Activated T-cell treated with anti-CD3 and anti-CD28 coated beads, Interleukin-2, amount 50 U/mL, for 48 hours (primary cell): ENCODE data around the gene GALNT17.

ENCODE experiments used
- DNase-seq, 2 experiments: peaks; one replicate each; pipeline ENCODE4 v3.0.0-alpha.2; 2020

The GALNT17 gene

DNA sequence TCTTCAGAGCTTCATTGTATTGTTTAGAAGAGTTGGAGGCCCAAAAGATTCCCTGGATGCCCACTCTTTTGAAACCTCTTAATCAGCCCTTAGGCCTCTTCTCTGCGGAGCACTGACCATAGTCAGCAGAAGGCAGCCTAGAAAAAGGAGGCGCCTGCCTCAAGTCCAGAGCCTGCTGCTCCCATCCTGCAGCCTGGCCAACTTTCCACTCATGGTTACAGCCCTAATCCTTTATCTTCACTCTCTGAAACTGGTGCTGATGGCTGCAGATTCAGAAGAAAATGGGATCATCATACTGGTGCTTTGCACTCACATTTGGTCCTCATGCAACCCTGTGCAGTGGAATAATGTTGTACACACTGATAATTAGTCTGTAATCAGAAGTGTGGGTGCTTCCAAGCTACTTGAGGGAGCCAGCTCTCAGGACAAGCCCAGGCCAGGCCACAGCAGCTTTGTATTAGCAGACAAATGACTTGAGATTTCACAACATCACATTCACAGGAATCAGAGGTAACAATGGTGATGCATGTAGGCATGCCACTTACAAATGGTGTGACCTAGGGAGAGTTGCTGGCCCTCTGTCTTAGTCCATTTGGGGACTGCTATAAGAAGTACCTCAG lies 272.9 kb downstream of the GALNT17 start:
- DNase-seq, result no peak

DNA sequence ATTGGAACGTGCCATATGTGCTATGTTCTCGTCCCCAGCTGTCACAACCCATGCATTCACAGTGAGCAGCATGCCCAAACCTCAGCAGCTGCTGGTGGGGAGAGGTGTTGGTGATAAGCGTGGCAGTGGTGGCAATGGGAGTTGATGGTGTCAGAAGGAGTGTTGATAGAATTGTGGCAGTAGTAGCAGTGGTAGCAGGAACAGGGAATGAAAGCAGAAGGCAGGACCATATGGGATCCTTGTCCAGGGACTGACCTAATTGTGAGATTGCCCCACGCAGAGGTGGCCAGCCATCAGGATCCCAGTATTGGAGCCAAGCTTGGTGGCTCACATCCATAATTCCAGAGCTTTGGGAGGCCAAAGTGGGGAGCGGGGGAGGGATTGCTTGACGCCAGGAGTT lies 276.3 kb downstream of the GALNT17 start:
- no peak for DNase-seq

DNA sequence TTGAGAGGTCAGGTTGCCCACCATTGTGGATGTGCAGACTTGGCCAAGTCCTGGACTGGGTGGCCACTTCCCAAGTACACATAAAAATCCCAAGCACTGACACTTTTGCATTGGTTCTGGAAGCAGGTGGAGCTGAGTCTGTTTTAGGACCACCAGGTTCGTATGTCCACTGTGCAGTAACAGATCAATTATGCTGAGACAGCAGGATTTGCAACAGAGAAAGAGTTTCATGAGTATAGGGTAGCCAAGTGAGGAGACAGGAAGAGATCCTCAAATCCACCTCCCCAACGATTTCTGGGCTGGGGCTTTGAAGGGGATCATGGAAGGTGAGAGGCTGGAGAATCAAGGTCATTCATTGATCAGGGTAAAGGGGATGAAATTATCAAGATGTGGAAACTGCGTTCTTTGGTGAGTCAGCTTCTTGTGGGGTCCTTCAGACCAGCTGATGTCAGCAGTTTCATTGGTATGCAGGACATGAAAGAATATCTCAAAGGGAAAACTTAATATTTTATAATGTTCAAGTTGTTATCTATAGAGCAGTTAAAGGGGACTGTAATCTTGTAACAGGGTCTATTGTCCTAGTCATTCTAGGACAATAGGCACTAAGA lies 277.7 kb downstream of the GALNT17 start:
- DNase-seq, result no peak

DNA sequence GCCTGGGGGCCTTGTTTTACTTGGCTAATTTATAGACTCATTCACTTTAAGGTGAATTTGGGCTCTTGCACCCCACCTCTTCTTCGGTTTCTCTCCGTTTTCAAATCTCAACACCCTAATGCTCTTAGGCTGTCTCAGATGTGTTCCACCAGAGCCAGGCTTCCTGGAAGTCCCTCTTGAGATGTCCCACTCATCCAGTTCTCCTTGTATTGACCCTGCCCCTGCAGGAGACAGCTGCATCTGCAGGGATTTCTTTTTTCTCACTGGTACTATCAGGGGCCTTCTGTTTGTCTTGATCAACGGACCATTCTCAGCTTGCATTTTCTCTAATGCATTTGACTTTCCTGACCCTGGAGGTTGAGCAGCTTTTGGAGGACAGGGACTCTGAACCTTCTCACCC lies 279.5 kb downstream of the GALNT17 start:
- DNase-seq, result no peak

DNA sequence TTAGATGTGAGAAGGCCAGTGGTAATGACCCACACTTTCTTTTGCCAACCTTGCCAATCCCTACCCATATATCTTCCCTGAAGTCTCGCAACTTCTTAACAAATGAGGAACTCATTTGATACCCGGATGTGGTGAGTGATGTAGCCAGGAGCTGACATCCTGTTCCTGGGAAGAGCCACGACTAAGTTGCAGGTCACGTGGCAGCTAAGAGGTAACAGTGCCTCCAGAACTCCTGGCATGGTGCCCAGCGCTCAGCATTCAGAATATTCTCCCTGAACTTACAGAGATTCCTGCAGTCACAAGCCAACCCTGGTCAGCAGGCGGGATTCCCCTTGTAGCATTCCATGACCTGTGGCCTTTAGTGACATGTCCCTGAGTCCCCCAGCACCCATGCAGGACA lies 282.5 kb downstream of the GALNT17 start:
- DNase-seq, result no peak

DNA sequence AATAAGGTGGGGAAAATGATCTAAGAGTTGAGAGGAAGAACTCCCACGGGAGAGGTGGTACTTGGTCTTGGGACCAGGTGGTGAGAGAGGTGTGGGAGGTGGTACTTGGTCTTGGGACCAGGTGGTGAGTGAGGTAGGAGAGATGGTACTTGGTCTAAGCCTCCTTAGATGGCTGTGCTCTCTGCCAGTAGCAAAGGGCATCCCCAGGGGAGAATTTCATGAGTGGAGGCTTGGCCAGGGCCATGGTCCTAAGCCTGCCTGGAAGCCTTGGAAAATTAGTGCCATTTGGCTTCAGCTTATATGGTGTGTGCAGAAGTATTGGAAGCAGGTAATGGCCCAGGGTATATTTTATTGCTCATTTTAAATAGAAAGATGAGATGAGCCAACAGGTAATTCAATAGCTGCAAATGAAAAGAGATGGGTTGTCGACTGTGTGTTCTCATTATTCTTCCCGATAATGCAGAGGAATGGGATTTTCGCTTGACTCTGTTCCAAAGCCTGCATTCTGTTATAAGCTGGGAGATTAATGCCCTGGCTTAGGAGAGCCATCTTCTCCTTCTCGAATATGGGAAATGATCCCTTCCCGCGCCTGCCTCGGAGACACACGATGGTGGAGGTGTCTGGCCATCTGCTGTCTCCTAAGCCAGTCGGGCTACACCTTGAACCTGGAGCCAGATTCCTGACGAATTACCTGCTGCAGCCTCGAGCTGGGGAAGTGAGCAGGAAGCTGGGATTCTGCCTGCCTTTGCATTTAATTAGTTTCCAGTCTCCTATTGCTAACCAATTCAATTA lies 287.8 kb downstream of the GALNT17 start:
- no peak for DNase-seq

DNA sequence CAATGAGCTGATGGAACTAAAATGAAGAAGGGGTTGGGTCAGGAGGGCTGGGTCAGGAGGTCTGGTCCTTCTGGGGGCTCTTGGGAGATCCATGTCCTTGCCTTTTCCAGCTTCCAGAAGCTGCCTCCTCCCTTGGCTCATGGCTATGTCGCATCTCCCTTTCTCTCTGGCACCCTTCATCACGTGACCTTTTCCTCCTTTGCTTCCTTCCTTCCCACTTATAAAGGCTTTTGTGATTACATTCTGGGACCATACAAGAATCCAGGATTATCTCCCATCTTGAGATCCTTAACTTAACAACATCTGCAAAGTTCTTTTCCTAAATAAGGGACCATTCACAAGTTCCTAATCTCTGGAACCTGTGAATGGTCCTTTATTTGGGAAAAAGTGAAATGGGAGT lies 290.2 kb downstream of the GALNT17 start:
- no peak for DNase-seq

DNA sequence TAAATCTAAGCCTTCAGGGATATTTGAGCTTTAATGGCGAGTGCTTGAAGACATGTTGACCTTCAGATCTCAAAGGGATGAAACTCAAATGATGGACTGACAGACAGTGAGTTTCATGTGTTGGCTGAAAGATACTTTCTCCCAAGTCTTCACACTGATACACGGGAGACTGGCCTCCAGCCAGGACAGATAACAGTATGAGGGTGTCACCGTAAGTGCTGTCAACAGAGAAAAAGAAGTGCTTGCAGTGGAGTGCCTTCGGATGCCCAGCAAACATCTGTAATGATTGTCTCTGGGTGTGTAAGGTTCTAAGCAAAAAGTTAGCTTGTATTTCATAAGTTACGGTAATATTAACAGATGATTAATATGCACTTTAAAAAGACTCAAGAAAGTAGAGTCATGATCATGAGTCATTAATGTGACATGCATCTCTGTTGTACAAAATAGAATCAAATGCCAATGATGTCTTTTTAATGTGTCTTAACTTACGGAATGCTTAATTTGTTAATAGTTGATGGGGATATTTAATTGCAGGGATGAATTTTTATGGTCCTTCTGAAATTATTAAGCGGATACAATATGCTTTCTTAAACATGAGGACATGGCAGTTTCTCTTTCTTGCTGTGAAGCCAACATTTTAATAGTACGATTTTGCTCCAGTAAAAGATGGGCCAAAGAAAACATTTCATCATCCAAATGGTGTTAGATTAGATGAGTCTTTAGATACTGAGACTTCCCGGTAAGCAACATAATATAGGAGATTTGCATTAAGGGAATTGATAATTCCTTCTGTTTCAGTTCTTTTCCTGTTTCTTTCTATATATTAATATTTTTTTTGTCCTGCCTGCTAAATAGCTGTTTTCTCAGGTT lies 292.5 kb downstream of the GALNT17 start:
- DNase-seq, result no peak

DNA sequence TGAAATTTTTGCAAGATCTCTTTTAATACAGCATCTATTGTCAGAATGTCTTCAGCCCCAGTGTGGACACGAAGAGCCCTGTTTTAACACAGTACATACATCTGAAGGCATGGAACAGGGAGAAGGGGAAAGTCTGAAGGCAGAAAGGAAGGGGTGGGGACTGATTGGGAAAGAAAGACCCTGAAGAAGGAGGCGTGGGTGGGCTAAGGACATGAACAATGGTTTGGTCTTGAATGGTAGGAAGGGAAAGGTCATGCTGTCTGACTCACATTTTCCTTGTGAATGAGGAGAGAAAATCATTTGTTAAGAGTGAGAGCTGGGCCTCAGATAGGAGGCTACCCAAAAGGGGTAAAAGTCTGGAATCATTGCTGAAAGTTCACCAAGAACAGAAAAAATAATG lies 297.1 kb downstream of the GALNT17 start:
- no peak for DNase-seq

DNA sequence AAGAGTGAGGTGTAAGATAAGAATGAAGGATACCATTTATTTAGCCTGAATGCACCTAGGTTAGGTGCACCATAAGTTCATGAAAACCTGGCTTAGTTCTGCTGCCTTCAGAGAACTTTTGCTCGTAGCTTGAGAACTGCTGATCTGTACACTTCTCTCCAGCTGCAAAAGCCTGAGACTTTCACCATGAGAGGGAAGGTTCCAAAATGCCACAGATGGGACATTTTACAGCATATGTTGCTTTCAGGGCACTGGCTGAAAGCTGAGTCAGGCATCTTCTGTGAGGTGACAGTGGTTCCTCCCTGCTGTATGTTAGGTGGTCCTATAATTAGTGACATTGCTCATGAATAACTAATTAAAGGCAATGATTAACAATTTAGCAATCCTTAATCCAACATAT lies 298.3 kb downstream of the GALNT17 start:
- DNase-seq, result no peak

DNA sequence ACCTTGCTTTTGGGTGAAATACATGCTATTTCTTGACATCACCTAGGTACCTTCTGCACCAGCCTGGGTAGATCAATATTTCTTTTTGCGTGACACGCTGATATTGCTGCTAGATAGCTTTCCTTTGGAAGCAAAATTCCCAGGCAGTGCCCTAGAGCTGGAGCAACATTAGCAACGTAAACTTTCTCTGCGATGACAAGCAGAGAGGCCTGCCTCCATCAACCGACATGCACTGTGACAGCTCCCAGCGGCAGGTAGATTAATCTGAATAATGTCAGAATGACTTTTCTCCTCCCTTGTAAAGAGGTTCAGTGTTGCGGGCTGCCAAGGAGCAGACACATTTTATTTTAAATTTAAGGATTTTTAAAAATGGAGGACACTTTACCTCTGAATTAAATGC lies 307.4 kb downstream of the GALNT17 start:
- DNase-seq, result no peak

DNA sequence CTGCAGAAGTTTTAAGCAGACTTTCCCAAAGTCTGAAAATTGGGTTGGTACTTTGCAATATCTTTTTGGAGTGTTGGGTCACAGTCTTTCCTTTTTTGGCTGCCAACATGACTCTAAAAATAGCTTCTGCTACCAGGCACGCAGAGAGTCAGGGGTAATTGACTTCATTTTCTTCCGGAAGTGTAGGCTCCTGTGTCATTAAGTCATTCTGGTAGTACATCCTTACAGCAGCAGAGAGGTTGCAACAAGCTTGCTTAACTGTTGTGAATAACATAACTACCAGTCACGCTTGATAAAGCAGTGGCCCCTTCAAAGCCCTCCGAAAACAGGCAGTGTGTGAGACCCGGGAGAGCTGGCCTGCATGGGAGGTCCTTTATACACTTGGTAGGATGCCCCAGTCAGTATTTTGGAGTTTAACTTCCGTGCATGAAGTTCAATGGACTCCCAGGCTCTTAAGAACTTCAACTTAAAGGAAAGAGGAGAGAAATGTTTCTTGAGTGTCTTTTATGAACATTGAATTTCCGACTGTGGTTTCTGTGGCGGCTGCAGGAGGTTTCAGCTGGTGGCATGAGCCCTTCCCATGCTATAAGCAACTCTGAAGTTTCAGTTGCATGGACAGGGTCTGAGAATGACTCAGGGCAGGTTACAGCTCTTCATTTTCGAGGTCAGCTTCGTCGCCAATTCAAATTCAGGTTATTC lies 310.7 kb downstream of the GALNT17 start:
- no peak for DNase-seq

DNA sequence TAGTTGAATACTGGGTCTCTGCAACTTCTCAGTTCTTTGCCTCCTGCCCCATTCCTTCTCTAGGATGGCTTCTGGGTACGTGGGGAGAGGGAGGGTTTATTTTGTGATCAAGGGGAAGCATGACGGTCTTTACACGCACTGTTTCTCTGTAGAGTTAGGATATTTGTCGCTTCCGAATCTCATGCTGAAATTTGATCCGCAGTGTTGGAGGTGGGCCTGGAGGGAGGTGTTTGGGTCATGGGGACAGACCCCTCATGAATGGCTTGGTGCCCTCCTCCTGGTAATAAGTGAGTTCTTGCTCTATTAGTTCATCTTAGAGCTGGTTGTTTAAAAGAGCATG lies 311.2 kb downstream of the GALNT17 start:
- DNase-seq, result no peak

DNA sequence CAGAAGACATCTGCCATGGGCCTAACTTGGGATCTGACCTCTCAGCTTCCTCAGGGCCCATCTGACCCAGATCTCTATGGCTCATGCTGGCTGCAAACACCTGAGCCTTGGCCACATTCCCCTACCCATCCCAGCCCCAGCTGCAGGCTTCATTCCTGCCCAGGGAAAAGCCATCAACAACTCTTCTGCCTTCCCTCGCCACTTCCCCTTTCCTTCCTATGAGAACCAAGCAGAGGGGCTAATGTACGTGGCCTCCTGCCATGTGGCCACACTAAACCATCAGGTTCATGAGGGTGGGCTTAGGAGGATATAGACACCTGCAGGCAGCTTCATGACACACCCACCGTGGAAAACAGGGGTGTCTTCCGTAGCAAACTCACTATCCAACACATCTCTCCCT lies 312.2 kb downstream of the GALNT17 start:
- DNase-seq, result no peak

DNA sequence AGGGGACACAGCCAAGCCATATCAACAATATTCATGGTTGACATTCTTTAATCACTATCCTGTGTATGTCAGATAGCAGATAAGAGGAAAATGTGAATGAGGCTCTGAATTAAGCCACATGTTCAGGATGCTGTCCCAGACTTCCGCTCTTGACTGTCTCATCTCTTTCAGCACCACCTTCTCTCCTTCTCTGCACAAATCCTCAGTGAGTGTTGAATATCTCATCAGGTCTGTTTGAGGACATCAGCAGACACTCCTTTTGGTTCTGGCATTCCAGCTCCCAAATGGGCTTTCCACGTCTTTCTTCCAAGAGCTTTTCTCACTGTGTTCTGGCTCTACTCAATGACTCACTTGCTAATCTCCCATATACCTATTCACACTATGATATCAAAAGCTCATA lies 321.7 kb downstream of the GALNT17 start:
- no peak for DNase-seq

DNA sequence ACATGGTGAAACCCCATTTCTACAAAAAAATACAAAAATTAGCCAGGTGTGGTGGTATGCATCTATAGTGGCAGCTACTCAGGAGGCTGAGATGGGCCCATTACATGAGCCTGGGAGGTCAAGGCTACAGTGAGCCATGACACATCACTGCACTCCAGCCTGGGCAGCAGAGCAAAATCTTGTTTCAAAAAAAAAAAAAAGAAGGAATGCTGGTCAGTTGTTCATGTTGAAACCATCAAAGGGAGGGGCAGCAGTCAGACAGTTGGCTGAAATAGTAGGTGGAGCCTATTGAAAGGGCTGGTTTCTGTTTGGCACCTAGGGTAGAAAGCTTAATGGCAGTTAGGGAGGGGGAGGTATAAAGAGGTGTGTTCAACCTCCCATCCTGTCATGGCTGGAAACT lies 323.0 kb downstream of the GALNT17 start:
- no peak for DNase-seq

DNA sequence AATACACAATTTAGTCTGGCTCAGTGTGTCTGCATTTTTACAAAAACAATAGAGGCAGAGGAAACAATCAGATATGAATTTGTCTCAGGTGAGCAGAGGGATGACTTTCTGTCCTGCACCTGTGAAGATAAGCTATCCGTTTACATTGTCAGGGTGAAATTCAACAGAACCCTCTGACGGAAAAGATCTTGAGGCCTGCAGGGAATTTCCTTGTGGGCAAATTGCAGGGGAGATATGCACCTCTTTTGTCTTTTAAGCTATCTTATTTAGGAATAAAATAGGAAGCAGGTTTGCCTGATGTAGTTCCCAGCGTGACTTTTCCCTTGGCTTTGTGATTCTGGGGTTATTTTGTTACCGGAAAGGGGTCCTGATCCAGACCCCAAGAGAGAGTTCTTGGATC lies 325.1 kb downstream of the GALNT17 start:
- no peak for DNase-seq

DNA sequence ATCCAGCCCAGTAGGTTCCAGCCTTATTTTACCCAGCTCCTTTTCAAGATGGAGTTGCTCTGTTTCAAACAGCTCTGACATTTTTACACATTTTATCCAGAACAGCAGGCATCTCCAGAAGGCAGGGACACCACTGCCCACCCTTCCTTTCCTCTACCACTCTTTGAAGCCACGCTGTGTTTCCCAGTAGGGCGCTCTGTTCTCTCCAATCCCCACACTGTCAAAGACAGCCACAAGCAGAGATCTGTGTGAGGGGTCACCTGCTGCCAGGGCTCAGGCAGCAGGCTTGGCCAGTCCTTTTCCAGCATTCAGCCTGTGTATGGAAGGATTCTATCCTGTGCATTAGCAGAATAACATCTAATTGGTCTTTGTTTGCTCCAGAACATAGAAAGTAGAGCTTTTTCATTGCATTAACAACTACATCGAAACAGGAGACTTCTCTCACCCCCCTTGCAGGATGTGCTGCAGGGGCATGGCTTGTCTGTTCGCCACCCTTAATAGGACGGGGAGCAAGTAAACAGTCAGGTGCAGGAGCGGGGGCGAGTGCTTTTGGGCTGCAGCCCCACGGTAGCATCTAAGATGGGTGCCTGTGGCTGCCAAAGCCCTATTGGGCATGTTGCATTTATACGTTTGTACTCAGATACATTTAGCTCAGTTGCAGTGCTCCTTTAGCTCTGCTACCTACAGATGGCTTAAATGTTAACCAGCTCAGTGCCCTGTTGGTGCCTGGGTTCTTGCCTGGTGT lies 326.1 kb downstream of the GALNT17 start:
- DNase-seq, result no peak

DNA sequence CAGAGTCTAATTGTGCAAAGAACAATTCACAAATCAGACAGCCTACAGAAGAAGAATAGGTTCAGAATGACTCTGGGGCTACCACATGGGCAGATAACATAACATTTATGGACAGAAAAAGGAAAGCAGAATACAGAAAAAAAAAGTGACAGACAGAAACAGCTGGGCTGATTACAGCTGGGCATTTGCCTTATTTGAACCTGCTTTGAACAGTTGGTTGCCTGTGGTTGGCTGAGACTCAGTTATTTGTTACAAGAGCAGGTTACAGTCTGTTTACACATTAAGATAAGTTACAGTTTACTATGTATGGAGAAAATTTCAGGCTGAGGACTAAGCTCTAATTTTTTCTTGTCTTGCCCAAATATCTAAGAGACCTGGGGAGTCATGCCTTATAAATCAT lies 327.2 kb downstream of the GALNT17 start:
- no peak for DNase-seq

DNA sequence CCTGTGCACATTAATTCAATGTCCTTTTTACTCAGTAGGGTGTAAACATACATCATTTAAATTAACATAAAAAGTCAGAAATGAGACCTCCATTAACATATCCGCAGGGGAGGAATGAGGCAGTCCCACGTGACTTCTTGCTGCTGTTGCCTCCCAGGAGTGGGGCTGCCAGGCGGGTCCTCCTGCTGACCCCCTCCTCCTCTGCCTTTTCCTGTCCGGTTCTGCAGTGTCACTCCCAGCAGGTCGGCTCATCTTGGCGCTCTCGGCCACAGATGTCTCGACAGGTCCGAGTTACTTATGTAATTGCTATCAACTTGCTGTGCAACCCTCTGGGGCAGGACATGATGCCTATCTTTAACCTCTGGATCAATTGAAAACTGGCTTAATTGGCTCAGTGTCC lies 329.6 kb downstream of the GALNT17 start:
- no peak for DNase-seq

DNA sequence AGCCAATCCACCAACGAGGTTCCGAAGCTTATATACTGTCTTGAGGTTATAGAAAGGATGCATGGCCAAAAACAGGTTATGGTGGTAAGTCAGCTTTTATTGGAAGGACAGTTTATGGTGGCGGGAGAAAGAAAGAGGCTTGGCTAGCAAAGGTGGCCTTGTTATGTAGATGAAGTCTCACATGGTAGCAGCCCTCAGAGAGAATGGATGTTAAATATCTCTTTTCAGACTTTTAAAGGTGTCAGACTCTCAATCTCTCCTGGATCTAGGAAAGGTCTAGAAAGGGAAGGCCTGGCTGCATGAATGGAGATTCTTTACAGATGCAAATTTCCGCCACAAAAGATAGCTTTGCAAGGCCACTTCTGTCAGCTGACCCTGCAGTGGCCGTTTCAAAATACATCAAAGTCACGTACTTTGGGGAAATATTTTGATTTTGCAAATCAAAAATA lies 333.8 kb downstream of the GALNT17 start:
- no peak for DNase-seq
